Thyroid gland (tissue), 4 donors: Measurements from ENCODE around the gene C16orf89. TPM values are rescaled to one million over a fixed set of nuclear protein-coding genes. Genes with fewer than 3 reads are reported as not detected.

Experiments used
- total RNA-seq, 4 donors: library from RNA; depleted of rRNA; stranded (reverse); fragments of >200 nt; gene quantifications; one replicate each; pipeline ENCODE4 v1.2.3, GENCODE V29; 2016

C16orf89 gene
- total RNA-seq, 4 donors from 2014 or later: 172 to 385 (median 287) TPM

Other genes starting within 250 kb of the C16orf89 start
- 10 to 100 TPM; 43.1 to 89.2 (median 75.5) TPM for gene GLYR1, start 218.7 kb downstream of the C16orf89 start, total RNA-seq
- 10 to 100 TPM; 27.9 to 40.7 (median 30.5) TPM for gene UBN1, start 218.5 kb downstream of the C16orf89 start, total RNA-seq
- gene PPL, start 128.8 kb downstream of the C16orf89 start, total RNA-seq: 10 to 100 TPM; 55.5 to 84.9 (median 72.0) TPM
- under 1 TPM; 0.11 to 0.33 (median 0.21) TPM for gene SEC14L5, start 107.6 kb downstream of the C16orf89 start, total RNA-seq
- gene NAGPA, start 32.0 kb downstream of the C16orf89 start, total RNA-seq: 10 to 100 TPM; 26.0 to 46.8 (median 30.8) TPM
- gene ALG1, start 5.9 kb upstream of the C16orf89 start, total RNA-seq: 10 to 100 TPM; 27.3 to 47.1 (median 43.0) TPM
- gene EEF2KMT, start 31.8 kb upstream of the C16orf89 start, total RNA-seq: 10 to 100 TPM in 2 of 4 donors, 1 to 10 TPM in 2; 8.7 to 14.9 (median 10.9) TPM